Vagina (tissue), 2 donors: ENCODE data around the gene YIF1A. TPM values are rescaled to one million over a fixed set of nuclear protein-coding genes. Genes with fewer than 3 reads are reported as not detected.

Experiments used
- DNase-seq, 2 donors: peaks; one replicate each; pipeline ENCODE4 v3.0.0-alpha.2; 2017; ENCODE audit errors: extremely low spot score in 2 of 2
- H3K27ac ChIP-seq: fragments of 200-600 bp; sonication (generic); one replicate; pipeline ENCODE4 v1.5.1; 2019
- H3K27me3 ChIP-seq: fragments of 200-600 bp; sonication (generic); one replicate; pipeline ENCODE4 v1.5.1; 2019
- H3K36me3 ChIP-seq, 2 donors: fragments of 200-600 bp; sonication (generic); one replicate each; pipeline ENCODE4 v1.5.1; 2017 to 2019
- H3K4me1 ChIP-seq: fragments of 200-600 bp; sonication (generic); one replicate; pipeline ENCODE4 v1.5.1; 2019
- H3K4me3 ChIP-seq, 2 donors: fragments of 200-600 bp; sonication (generic); 1 replicate in 1 of 2; 2 replicates in 1 of 2; pipeline ENCODE4 v1.5.1; 2016 to 2019
- H3K9me3 ChIP-seq: fragments of 200-600 bp; sonication (generic); one replicate; pipeline ENCODE4 v1.5.1; 2019
- POLR2A ChIP-seq, 2 donors: fragments of 450-650 bp; IDR thresholded peaks; one replicate each; pipeline ENCODE4 v1.6.1; 2017; ENCODE audit warnings: antibody characterized with exemption in 2 of 2, mild to moderate bottlenecking in 2 of 2, moderate library complexity in 2 of 2
- POLR2AphosphoS5 ChIP-seq, 2 donors: sonication (generic); formaldehyde crosslinking; IDR thresholded peaks; one replicate each; pipeline ENCODE4 v1.9.0; 2017; ENCODE audit warnings: antibody characterized with exemption in 2 of 2, mild to moderate bottlenecking in 2 of 2, low read depth in 1 of 2; ENCODE audit not compliant: insufficient read depth in 1 of 2
- intact Hi-C: fragments of 100-400 bp; cut with DNase I; formaldehyde crosslinking; loops from one replicate; pipeline ENCODE4 v1.15.1; 2023
- total RNA-seq: library from RNA; depleted of rRNA; stranded (reverse); fragments of >200 nt; gene quantifications from one replicate; pipeline ENCODE4 v1.2.3, GENCODE V29; 2016
- TF ChIP-seq, protein P1 (sequence below), 3 experiments: fragments of 450-650 bp in 2 of 3; fragments of 200-600 bp in 1 of 3; sonication (generic) in 1 of 3; IDR thresholded peaks; one replicate each; pipeline ENCODE4 v1.5.1; 2017 to 2019; ENCODE audit warnings: antibody characterized with exemption in 3 of 3, mild to moderate bottlenecking in 2 of 3, moderate library complexity in 2 of 3

The YIF1A gene
- total RNA-seq, 1 donor from 2014 or later, result 130 TPM

- Histone ChIP-seq H3K27me3 (peaks cover 5% of the 10 kb centered on the region), H3K4me3 (no peak overlapping the region), H3K9me3 (no peaks in the 10 kb centered on the region), H3K4me1 (peaks cover 22% of the 10 kb centered on the region), H3K36me3 (no peaks in the 10 kb centered on the region), H3K27ac (no peak overlapping the region)
- intact Hi-C loops, result no loop called here
- DNase-seq, result no peak
- TF ChIP-seq, protein P1, sequence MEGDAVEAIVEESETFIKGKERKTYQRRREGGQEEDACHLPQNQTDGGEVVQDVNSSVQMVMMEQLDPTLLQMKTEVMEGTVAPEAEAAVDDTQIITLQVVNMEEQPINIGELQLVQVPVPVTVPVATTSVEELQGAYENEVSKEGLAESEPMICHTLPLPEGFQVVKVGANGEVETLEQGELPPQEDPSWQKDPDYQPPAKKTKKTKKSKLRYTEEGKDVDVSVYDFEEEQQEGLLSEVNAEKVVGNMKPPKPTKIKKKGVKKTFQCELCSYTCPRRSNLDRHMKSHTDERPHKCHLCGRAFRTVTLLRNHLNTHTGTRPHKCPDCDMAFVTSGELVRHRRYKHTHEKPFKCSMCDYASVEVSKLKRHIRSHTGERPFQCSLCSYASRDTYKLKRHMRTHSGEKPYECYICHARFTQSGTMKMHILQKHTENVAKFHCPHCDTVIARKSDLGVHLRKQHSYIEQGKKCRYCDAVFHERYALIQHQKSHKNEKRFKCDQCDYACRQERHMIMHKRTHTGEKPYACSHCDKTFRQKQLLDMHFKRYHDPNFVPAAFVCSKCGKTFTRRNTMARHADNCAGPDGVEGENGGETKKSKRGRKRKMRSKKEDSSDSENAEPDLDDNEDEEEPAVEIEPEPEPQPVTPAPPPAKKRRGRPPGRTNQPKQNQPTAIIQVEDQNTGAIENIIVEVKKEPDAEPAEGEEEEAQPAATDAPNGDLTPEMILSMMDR (IDR thresholded peaks at IDR 0.05), result no peak
- TF ChIP-seq POLR2AphosphoS5 (IDR thresholded peaks at IDR 0.05; ENCODE audit: insufficient read depth in 1 of 2, low read depth in 1 of 2) (no peak), POLR2A (IDR thresholded peaks at IDR 0.05) (no peak)
Observed at GRCh38 chr11:66293352-66293751, 4.4 kb upstream of the YIF1A start.

DNA sequence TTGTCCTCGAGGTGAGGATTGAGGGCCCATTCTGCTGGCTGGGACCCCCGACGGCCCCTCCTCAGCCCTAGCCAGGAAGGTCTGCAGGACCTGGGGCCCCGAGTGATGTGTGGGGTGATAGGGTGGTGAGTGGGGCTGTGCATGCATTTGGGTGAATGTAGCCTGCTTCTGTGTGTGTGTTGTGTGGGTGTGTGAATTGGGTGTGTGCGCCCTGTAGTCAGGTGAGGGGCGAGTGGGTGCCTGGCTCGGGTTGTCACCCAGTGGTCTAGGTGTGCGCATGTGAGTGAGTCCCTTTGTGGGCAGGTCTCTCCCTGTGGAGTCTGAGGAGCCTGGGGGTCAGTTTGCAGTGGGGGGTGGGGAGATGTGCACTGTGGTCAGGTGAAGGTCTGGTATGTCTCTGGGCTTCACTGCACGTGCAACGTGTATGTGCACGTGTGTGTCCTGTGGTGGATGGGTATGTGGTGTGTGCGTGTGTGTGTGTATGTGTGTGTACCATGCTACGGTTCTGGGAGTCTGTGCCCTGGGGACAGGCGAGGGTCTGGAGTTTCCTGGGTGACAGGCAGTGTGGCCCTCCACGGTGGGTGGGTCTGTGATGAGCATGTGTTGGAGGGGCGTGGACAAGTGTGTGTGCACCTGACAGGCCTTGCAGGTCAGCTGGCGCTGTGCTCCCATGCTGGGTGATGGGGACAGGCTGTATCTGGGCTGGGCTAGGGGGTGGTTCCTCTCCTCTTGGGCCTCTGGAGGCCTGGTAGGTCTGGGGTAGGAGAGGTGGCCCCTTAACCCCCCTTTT lies 3.8 kb upstream of the YIF1A start:
- Histone ChIP-seq H3K27me3 (peaks cover 5% of the 10 kb centered on the region), H3K36me3 (no peaks in the 10 kb centered on the region), H3K4me3 (no peak overlapping the region), H3K27ac (no peak overlapping the region), H3K9me3 (no peaks in the 10 kb centered on the region), H3K4me1 (peaks cover 28% of the 10 kb centered on the region)
- intact Hi-C loops, result no loop called here
- TF ChIP-seq, protein P1 (IDR thresholded peaks at IDR 0.05), result no peak
- TF ChIP-seq POLR2AphosphoS5 (IDR thresholded peaks at IDR 0.05; ENCODE audit: insufficient read depth in 1 of 2, low read depth in 1 of 2) (no peak), POLR2A (IDR thresholded peaks at IDR 0.05) (no peak)
- no peak for DNase-seq

DNA sequence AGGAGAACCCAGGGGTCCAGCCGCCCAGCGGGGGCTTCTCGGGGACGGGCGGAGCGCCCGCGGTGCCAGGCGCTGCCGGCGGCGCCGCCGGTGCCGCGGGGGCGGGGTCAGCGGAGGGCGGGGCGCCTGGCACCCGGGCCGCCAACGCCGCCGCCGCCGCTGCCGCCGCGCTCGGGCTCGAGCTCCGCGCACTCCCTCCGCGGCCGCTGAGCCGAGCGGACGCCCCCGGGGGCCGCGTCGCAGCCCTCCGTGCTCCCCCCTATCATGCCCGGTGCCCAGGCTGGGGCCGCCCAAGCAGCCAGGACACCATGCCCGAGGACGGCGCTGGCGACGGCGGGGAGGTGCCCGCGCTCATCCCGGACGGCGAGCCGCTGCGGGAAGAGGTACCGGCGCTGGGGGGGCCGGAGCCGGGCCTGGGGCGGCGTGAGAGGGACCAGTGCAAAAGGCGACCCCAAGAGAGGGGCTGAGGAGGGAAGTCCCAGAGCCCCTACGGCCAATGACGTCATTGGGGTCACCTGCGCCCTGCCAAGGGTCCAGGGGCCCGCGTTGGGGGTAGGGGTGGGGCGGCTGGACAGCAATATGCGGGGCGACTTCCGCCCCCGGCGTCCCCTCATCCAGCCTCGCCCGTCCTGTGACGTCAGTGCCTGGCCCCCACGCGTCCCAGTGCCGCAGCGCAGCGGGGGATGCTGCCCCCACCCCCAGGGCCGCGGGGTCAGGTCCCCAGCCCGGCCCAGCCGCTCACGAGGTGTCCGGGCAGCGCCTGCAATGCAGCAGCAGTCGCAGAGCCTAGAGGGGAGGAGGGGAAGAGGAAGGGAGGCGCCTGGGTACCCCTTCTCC lies 3.0 kb upstream of the YIF1A start, which contains the start of gene TMEM151A:
TMEM151A (plus strand) TSS at position 189 of the 837 bp plus-strand sequence; CDS start at position 309, 120 bp downstream.
- Histone ChIP-seq H3K27me3 (peaks cover 5% of the 10 kb centered on the region), H3K27ac (no peak within 1 kb of the TSS), H3K4me3 (peak within 1 kb of the TSS; percentile 39 to 40), H3K9me3 (no peaks in the 10 kb centered on the region), H3K4me1 (peaks cover 36% of the 10 kb centered on the region), H3K36me3 (no peaks in the 10 kb centered on the region)
- intact Hi-C loops, result no loop called here
- TF ChIP-seq POLR2AphosphoS5 (IDR thresholded peaks at IDR 0.05; ENCODE audit: insufficient read depth in 1 of 2, low read depth in 1 of 2) (no peak), POLR2A (IDR thresholded peaks at IDR 0.05) (no peak)
- TF ChIP-seq, protein P1 (IDR thresholded peaks at IDR 0.05), result no peak
- DNase-seq, result no peak

DNA sequence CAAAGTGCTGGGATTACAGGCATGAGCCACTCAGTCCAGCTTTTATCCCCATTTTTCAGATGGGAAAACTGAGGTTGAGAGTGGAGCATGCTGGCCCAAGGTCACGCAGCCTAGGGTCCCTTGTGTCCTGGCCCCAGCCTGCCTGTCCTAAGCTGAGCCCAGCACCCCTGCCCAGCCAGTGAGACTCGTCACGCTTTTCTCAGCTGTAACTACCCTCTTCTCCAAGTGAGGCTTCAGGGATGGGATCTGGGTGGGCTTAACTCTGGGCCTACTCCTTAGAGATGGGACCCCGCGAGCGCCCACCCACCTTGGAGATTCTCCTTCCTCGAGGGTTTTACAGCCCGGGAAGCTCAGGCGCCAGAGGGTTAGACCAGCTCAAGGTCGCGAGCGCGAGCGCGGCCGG lies 2.4 kb upstream of the YIF1A start:
- no peaks in the 10 kb centered on the region for H3K9me3 ChIP-seq
- no peaks in the 10 kb centered on the region for H3K36me3 ChIP-seq
- no peak for DNase-seq
- no peak for TF ChIP-seq POLR2AphosphoS5 (IDR thresholded peaks at IDR 0.05; ENCODE audit: insufficient read depth in 1 of 2, low read depth in 1 of 2)
- TF ChIP-seq, protein P1 (IDR thresholded peaks at IDR 0.05), result no peak
- TF ChIP-seq POLR2A (IDR thresholded peaks at IDR 0.05), result no peak
- peaks cover 5% of the 10 kb centered on the region for H3K27me3 ChIP-seq
- H3K4me3 ChIP-seq, result peak overlapping the region in 1 of 2 donors; percentile 40
- intact Hi-C loops, result no loop called here
- peaks cover 42% of the 10 kb centered on the region for H3K4me1 ChIP-seq
- no peak overlapping the region for H3K27ac ChIP-seq
